Gastrocnemius medialis (tissue), 4 donors: ENCODE data around the gene ETNK1. TPM values are rescaled to one million over a fixed set of nuclear protein-coding genes. Genes with fewer than 3 reads are reported as not detected.

Experiments
- ATAC-seq, 2 donors: fragments of 150-250 bp; one replicate each; pipeline ENCODE4 v1.9.1; 2016
- DNase-seq, 2 donors: peaks; one replicate each; pipeline ENCODE4 v3.0.0-alpha.2; 2019
- H3K27ac ChIP-seq, 4 donors: fragments of 200-600 bp; sonication (generic); 1 replicate in 1 of 4; 2 replicates in 3 of 4; pipeline ENCODE4 v1.5.1; 2016 to 2018; ENCODE audit warnings: mild to moderate bottlenecking in 2 of 4, moderate library complexity in 1 of 4
- H3K27me3 ChIP-seq, 3 donors: fragments of 200-600 bp; sonication (generic) in 2 of 3; 1 replicate in 1 of 3; 2 replicates in 2 of 3; pipeline versions ENCODE4 v1.5.1 to v1.6.0; 2016 to 2019; ENCODE audit warnings: mild to moderate bottlenecking in 1 of 3, moderate library complexity in 1 of 3
- H3K36me3 ChIP-seq, 2 donors: fragments of 200-600 bp; sonication (generic) in 1 of 2; one replicate each; pipeline ENCODE4 v1.5.1; 2017 to 2018
- H3K4me1 ChIP-seq, 2 donors: fragments of 200-600 bp; sonication (generic) in 1 of 2; one replicate each; pipeline ENCODE4 v1.5.1; 2016 to 2017; ENCODE audit warnings: mild to moderate bottlenecking in 2 of 2
- H3K4me3 ChIP-seq, 4 donors: fragments of 200-600 bp; sonication (generic) in 3 of 4; 1 replicate in 1 of 4; 2 replicates in 3 of 4; pipeline ENCODE4 v1.5.1; 2016 to 2019; ENCODE audit warnings: mild to moderate bottlenecking in 2 of 4
- H3K9me3 ChIP-seq, 3 donors: fragments of 200-600 bp; sonication (generic) in 2 of 3; 1 replicate in 1 of 3; 2 replicates in 2 of 3; pipeline ENCODE4 v1.5.1; 2016 to 2019
- POLR2A ChIP-seq, 2 donors: fragments of 450-650 bp; IDR thresholded peaks; one replicate each; pipeline ENCODE4 v1.6.1; 2017; ENCODE audit warnings: antibody characterized with exemption in 2 of 2, mild to moderate bottlenecking in 2 of 2, moderate library complexity in 2 of 2
- in situ Hi-C, 4 donors: fragments of 200-750 bp; cut with MboI; loops; one replicate each; pipeline versions ENCODE4 v1.15.0 to v1.8.0; 2017; ENCODE audit warnings: low sequenced_read_pairs in 4 of 4
- intact Hi-C: fragments of 100-400 bp; cut with DNase I; formaldehyde crosslinking; loops from one replicate; pipeline ENCODE4 v1.15.1; 2023; ENCODE audit warnings: low total_unique reads
- total RNA-seq, 4 donors: library from RNA; depleted of rRNA; stranded (reverse); fragments of >200 nt; gene quantifications; one replicate each; pipeline versions ENCODE4 v1.1.0 to v1.2.3, GENCODE V29; 2016
- TF ChIP-seq, protein P1 (sequence below), 5 experiments: fragments of 450-650 bp in 3 of 5; fragments of 200-600 bp in 2 of 5; sonication (generic) in 2 of 5; IDR thresholded peaks in 4 of 5; conservative IDR thresholded peaks in 1 of 5; 1 replicate in 4 of 5; 2 replicates in 1 of 5; pipeline ENCODE4 v1.5.1; 2016 to 2019; ENCODE audit warnings: antibody characterized with exemption in 5 of 5, mild to moderate bottlenecking in 3 of 5, moderate library complexity in 3 of 5

ETNK1 gene, protein sequence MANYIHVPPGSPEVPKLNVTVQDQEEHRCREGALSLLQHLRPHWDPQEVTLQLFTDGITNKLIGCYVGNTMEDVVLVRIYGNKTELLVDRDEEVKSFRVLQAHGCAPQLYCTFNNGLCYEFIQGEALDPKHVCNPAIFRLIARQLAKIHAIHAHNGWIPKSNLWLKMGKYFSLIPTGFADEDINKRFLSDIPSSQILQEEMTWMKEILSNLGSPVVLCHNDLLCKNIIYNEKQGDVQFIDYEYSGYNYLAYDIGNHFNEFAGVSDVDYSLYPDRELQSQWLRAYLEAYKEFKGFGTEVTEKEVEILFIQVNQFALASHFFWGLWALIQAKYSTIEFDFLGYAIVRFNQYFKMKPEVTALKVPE
- 10 to 100 TPM in 1 of 4 donors, 1 to 10 TPM in 3; 6.5 to 15.1 (median 7.2) TPM for total RNA-seq

DNA sequence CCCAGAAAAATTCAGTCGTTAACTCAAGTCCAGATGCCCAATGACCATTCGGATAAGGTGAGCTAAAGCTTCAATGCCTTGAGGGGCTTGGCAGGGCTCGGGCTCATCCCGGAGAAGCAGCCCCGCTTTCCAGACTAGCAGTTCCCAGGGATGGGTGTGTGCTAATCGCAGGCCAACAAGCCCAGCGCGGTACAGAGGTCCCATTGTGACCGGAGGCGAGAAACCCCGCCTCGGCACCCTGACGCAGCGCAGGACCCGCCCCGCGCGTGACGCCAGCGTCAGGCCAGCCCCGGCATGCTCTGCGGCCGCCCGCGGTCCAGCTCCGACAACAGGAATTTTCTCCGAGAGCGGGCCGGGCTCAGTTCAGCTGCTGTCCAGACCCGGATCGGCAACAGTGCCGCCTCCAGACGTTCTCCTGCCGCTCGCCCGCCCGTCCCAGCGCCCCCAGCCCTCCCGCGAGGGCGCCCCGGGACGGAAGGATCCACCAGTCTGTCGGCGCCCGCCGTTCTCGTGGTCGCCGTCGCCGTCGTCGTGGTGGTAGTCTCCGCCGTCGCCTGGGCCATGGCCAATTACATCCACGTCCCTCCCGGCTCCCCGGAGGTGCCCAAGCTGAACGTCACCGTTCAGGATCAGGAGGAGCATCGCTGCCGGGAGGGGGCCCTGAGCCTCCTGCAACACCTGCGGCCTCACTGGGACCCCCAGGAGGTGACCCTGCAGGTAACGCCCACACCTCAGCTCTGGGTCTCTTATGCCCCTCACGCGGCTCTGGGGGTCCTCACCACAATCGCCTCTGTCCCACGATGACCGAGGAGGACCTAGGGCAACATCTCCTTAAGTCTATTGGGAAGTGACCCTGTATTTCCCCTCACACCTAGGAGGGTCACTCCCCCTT, at the start of gene ETNK1:
Gene ETNK1, plus strand, starts transcription at position 302 of the 892 bp plus-strand sequence. Its CDS starts 260 bp downstream, at position 562.
- peak; percentile 89 to 90 for DNase-seq
- Histone ChIP-seq H3K9me3 (no peaks in the 10 kb centered on the region), H3K27me3 (no peaks in the 10 kb centered on the region), H3K4me3 (peak within 1 kb of the TSS; percentile 86 to 98 (median 91)), H3K36me3 (no peaks in the 10 kb centered on the region), H3K4me1 (peaks cover 28 to 34% of the 10 kb centered on the region in 2 donors), H3K27ac (peak within 1 kb of the TSS; percentile 95 to 99 (median 98))
- ATAC-seq: peak; percentile 94 to 96
- in situ Hi-C loops: loop anchor here (5.0 to 25.0 kb wide), 3 partner anchors 80 to 563 kb away; partner anchors contain the start of gene C2CD5 (in 4 of the 4)
- TF ChIP-seq, protein P1, sequence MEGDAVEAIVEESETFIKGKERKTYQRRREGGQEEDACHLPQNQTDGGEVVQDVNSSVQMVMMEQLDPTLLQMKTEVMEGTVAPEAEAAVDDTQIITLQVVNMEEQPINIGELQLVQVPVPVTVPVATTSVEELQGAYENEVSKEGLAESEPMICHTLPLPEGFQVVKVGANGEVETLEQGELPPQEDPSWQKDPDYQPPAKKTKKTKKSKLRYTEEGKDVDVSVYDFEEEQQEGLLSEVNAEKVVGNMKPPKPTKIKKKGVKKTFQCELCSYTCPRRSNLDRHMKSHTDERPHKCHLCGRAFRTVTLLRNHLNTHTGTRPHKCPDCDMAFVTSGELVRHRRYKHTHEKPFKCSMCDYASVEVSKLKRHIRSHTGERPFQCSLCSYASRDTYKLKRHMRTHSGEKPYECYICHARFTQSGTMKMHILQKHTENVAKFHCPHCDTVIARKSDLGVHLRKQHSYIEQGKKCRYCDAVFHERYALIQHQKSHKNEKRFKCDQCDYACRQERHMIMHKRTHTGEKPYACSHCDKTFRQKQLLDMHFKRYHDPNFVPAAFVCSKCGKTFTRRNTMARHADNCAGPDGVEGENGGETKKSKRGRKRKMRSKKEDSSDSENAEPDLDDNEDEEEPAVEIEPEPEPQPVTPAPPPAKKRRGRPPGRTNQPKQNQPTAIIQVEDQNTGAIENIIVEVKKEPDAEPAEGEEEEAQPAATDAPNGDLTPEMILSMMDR (IDR thresholded peaks at IDR 0.05 in 4 of 5, conservative IDR thresholded peaks at IDR 0.05 in 1 of 5): no peak
- TF ChIP-seq POLR2A (IDR thresholded peaks at IDR 0.05): peak; percentile 93 to 96
- intact Hi-C loops: loop anchor here (1.0 kb wide), 1 partner anchor 81 kb away; the partner anchor contains the start of gene C2CD5

DNA sequence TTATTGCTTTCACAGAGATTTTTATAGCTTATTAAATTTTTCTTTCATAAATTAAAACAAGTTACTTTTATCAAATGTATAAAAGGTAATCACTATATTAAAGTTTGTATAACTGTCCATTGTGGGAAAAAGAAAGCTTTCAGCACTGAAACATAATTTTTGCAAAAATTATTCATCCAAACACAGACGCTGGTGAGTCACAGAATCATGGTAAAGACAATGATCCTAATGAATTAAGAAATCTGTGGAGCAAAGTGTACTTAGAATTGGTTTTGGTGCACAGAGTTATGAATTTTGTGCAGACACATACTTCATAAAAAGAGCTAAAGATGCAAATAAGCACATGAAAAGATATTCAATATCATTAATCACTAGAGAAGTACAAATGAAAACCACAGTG, 48.9 kb upstream of the ETNK1 start:
- no peaks in the 10 kb centered on the region for H3K4me1 ChIP-seq
- no peak overlapping the region for H3K4me3 ChIP-seq
- no peaks in the 10 kb centered on the region for H3K9me3 ChIP-seq
- in situ Hi-C loops: no loop called here
- DNase-seq (no peak), ATAC-seq (no peak)
- no peak overlapping the region for H3K27ac ChIP-seq
- intact Hi-C loops: no loop called here
- no peaks in the 10 kb centered on the region for H3K27me3 ChIP-seq
- no peak for TF ChIP-seq POLR2A (IDR thresholded peaks at IDR 0.05)
- TF ChIP-seq, protein P1 (IDR thresholded peaks at IDR 0.05 in 4 of 5, conservative IDR thresholded peaks at IDR 0.05 in 1 of 5): no peak
- no peaks in the 10 kb centered on the region for H3K36me3 ChIP-seq

DNA sequence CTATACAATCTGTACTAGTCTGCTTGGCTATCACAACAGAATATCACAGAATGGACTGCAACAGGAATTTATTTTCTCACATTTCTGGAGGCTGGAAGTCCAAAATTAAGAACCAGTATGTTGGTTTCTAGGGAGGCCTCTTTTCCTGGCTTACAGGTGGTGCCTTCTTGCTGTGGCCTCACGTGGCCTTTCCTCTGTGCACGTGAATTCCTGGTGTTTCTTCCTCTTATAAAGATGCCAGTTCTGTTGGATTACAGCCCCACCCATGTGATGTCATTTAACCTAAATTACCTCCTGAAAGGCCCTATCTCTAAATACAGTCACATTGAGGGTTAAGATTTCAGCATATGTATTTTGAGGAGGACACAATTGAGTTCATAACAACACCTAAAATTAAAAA, 48.5 kb upstream of the ETNK1 start:
- Histone ChIP-seq H3K27me3 (no peaks in the 10 kb centered on the region), H3K4me3 (no peak overlapping the region), H3K9me3 (no peaks in the 10 kb centered on the region), H3K27ac (no peak overlapping the region), H3K4me1 (no peaks in the 10 kb centered on the region), H3K36me3 (no peaks in the 10 kb centered on the region)
- ATAC-seq: no peak
- no peak for DNase-seq
- in situ Hi-C loops: no loop called here
- intact Hi-C loops: no loop called here
- no peak for TF ChIP-seq POLR2A (IDR thresholded peaks at IDR 0.05)
- TF ChIP-seq, protein P1 (IDR thresholded peaks at IDR 0.05 in 4 of 5, conservative IDR thresholded peaks at IDR 0.05 in 1 of 5): no peak

DNA sequence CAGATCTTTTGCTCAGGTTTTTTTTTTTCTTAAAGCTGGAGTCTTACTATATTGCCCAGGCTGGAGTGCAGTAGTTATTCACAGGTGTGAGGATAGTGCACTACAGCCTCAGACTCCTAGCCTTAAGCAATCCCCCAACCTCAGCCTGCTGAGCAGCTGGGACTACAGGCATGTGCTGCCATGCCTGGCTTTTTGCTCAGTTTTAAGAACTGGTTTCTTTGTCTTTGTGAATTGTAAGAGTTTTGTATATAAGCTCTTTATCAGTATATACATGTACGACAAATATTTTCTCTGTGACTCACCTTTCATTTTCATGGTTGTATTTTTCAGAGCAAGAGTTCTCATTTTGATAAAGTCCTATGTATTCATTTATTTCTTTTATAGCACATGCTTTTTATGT, 47.3 kb upstream of the ETNK1 start:
- H3K36me3 ChIP-seq: no peaks in the 10 kb centered on the region
- H3K27ac ChIP-seq: no peak overlapping the region
- no peaks in the 10 kb centered on the region for H3K4me1 ChIP-seq
- no peak overlapping the region for H3K4me3 ChIP-seq
- in situ Hi-C loops: no loop called here
- ATAC-seq: no peak
- H3K27me3 ChIP-seq: no peaks in the 10 kb centered on the region
- no peak for DNase-seq
- intact Hi-C loops: no loop called here
- no peak for TF ChIP-seq POLR2A (IDR thresholded peaks at IDR 0.05)
- TF ChIP-seq, protein P1 (IDR thresholded peaks at IDR 0.05 in 4 of 5, conservative IDR thresholded peaks at IDR 0.05 in 1 of 5): no peak
- no peaks in the 10 kb centered on the region for H3K9me3 ChIP-seq
